K562 (cell line): ENCODE measurements around the gene DCST1. TPM values are rescaled to one million over a fixed set of nuclear protein-coding genes. Genes with fewer than 3 reads are reported as not detected.

ENCODE experiments used
- ARID3A ChIP-seq: IDR thresholded peaks from 2 replicates; pipeline ENCODE4 v1.6.1; 2012; ENCODE audit warnings: low read depth, low read length, improper control_type of control experiment, borderline replicate concordance
- BRD9 ChIP-seq: fragments of 450-650 bp; IDR thresholded peaks from 2 replicates; pipeline ENCODE4 v1.6.1; 2018; ENCODE audit warnings: low read depth; ENCODE audit not compliant: partially characterized antibody
- CEBPG ChIP-seq, 3 experiments: fragments of 200-800 bp in 1 of 3; sonication (Bioruptor generic) in 1 of 3; sonication (generic) in 1 of 3; formaldehyde crosslinking in 1 of 3; IDR thresholded peaks in 2 of 3; conservative IDR thresholded peaks in 1 of 3; 2 replicates each; pipeline versions ENCODE4 v1.6.1 to v1.8.0; 2016 to 2022; ENCODE audit warnings: missing compliant biosample characterization in 2 of 3, missing genetic modification characterization in 2 of 3, mild to moderate bottlenecking in 1 of 3, missing genetic modification reagents in 1 of 3
- L3MBTL2 ChIP-seq: fragments of 450-650 bp; IDR thresholded peaks from 2 replicates; pipeline ENCODE4 v1.6.1; 2016; ENCODE audit warnings: mild to moderate bottlenecking, moderate library complexity
- NEUROD1 ChIP-seq: fragments of 150-350 bp; IDR thresholded peaks from 2 replicates; pipeline ENCODE4 v1.6.1; 2014; ENCODE audit warnings: borderline replicate concordance, low read length, low read depth; ENCODE audit not compliant: partially characterized antibody
- SMARCA5 ChIP-seq: fragments of 450-650 bp; IDR thresholded peaks from 2 replicates; pipeline ENCODE4 v1.6.1; 2016
- polyA plus RNA-seq, 8 experiments: library from polyadenylated mRNA; depleted of rRNA in 4 of 8; stranded (reverse) in 5 of 8; unstranded in 3 of 8; fragments of >200 nt; fragmentation: Nextera tagmentation in 2 of 8; fragmentation: Illumina TruSeq in 1 of 8; extraction: Ambion mirVana in 2 of 8; extraction: Trizol in 1 of 8; gene quantifications; 2 replicates each; pipeline versions ENCODE4 v1.2.1 to v1.2.3, GENCODE V29; 2011 to 2014; ENCODE audit warnings: inconsistent platforms in 1 of 8, missing spikeins in 1 of 8
- total RNA-seq, 7 experiments: library from RNA; depleted of rRNA in 6 of 7; stranded (reverse); fragments of >200 nt in 6 of 7; fragmentation: Illumina TruSeq in 2 of 7; extraction: Trizol in 2 of 7; gene quantifications; 2 replicates each; pipeline versions ENCODE4 v1.2.1 to v1.2.3, GENCODE V29; 2011 to 2021; ENCODE audit warnings: low replicate concordance in 1 of 7
- TF ChIP-seq, protein P1 (sequence below), 3 experiments: IDR thresholded peaks in 2 of 3; conservative IDR thresholded peaks in 1 of 3; 2 replicates each; pipeline ENCODE4 v1.5.1; 2011 to 2012; ENCODE audit warnings: low read length in 3 of 3, mild to moderate bottlenecking in 3 of 3, control low read depth in 2 of 3, improper control_type of control experiment in 1 of 3, inconsistent platforms in 1 of 3, low read depth in 1 of 3, mixed read lengths in 1 of 3, moderate library complexity in 1 of 3; ENCODE audit not compliant: insufficient read depth in 2 of 3

DCST1 gene
- total and polyA plus RNA-seq, 9 of the 15 experiments (the other 6 are each of a cell fraction or from before 2014, with no cell fraction given) = not detected

GRCh38 chr1:154995301-154995983 is 38.2 kb upstream of the DCST1 start (continued):
- TF ChIP-seq CEBPG (CRISPR knock-in tag; IDR thresholded peaks at IDR 0.05) (peak; percentile 60; the same call in 1 of the 2 replicates), CEBPG (tag; conservative IDR thresholded peaks at IDR 0.05 in 1 of 2, IDR thresholded peaks at IDR 0.05 in 1 of 2) (peak in 1 of 2 experiments; percentile 58; a peak in 2 of 4 replicates), BRD9 (peak; percentile 56), L3MBTL2 (peak; percentile 28; the same call in 1 of the 2 replicates), ARID3A (peak; percentile 23; the same call in 1 of the 2 replicates), SMARCA5 (peak; percentile 35; the same call in 1 of the 2 replicates), NEUROD1 (peak; percentile 72)
- TF ChIP-seq, protein P1, sequence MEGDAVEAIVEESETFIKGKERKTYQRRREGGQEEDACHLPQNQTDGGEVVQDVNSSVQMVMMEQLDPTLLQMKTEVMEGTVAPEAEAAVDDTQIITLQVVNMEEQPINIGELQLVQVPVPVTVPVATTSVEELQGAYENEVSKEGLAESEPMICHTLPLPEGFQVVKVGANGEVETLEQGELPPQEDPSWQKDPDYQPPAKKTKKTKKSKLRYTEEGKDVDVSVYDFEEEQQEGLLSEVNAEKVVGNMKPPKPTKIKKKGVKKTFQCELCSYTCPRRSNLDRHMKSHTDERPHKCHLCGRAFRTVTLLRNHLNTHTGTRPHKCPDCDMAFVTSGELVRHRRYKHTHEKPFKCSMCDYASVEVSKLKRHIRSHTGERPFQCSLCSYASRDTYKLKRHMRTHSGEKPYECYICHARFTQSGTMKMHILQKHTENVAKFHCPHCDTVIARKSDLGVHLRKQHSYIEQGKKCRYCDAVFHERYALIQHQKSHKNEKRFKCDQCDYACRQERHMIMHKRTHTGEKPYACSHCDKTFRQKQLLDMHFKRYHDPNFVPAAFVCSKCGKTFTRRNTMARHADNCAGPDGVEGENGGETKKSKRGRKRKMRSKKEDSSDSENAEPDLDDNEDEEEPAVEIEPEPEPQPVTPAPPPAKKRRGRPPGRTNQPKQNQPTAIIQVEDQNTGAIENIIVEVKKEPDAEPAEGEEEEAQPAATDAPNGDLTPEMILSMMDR (IDR thresholded peaks at IDR 0.05 in 2 of 3, conservative IDR thresholded peaks at IDR 0.05 in 1 of 3; ENCODE audit: insufficient read depth in 2 of 3, low read depth in 1 of 3, low read length in 3 of 3) = peak; percentile 54 to 65 (median 58); a peak in 5 of 6 replicates
